ENCODE data around the gene RUNDC1.

Gene RUNDC1

DNA sequence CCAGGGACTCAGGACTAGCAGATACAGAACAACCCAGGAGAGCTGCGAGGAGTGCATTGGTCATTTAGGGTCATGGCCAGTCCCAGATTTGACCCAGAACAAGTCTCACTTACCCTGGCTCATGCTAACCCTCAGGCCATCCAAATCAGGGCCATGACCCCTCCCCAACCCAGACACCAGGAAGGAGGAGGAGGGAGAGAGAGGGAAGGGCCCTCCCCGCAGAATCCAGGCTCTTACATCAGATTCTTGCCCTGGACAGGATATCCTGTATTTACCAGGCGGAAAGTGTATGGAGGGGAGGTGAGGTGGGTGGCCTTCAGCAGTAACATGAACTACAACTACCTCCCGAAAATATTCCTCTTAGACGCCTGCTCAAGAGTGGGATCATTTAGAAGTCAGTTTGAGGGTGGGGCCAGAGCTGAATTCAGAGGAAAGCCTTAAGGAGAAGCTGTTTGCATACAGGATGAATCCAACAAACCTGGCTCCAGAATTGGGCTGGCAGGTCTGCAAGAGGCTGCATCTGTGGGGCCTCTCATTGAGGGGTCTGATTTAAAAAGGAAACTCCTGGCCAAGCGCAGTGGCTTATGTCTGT lies 39.8 kb downstream of the RUNDC1 start:
- DNase-seq, result no peak

DNA sequence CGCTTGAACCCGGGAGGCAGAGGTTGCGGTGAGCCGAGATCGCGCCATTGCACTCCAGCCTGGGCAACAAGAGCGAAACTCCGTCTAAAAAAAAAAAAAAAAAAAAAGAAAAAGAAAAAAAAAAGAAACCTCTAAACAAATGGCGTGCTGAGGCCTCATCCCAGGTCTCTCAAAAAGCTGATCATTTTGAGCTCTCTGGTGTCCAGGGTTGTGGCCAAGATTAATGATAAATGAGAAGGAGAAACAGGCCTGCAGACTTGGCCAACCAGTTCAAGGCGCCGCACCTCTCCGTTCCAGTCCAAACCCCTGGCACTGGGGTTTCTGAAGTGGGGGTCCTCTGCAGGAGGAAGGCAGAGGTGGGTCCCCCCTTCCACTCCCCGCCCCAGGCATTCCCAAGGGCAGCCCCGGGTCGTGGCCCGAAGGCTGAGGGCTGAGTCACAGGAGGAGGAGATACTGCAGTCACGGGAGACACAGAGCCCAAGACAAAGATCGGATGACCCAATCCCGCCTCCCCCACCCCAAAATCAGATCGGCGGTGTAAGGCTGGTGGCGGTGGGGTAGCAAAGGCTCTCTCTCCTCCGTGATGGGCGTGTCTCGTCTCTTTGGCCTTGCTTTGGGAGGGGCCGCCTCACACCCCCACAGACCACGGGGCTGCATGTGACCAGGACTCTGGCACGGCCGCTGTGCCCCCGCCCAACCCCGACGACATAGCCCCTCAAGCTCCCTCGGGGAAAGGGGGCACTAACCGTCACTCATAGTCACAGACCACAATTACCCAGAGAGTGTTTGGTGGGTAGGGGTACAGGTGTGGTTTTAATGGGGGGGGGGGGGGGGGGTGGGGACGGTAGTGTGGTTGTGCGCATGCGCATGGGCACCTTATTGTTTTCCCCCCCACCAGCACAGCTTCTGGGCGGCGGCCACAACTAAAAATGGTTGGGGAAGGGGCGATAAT lies 40.7 kb downstream of the RUNDC1 start:
- peak in 1 of 2 donors; percentile 43 for DNase-seq

DNA sequence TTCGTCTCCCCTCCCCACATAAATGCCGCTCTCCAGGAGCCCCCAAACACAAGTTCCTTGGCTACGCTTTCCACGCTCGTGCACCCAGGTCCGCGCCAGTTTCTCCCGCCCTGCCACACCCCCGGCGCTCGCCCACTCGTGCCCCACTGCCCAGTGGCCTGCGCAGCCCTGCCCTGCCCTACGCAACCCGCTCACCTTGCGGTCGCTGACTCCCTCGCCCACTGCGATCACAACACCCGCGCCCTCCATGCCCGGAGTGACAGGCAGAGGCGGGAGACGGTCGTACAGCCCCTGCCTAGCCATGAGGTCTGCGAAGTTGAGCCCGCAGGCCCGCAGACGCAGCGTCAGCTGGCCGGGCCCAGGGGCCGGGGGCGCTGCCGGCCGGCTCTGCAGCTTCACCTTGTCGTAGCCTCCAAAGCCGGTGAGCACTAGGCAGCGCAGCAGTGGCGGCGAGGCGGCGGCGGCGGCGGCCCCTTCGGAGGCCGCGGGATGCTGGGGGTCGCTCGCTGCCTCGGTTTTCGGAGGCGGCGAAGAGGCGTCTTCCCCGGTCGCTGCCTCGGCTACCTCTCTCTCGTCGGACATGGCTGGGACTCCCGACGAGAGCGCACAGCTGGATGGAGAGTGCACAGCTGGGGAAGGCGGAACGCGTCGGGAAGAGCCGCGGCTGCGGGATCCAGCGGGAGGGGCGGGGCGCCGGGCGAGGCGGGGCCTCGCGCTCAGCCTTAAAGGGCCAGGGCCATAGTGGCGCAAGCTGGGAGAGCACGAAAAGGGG lies 41.6 kb downstream of the RUNDC1 start, which contains the start of gene VAT1:
VAT1 (minus strand) TSS at position 645 of the 772 bp plus-strand sequence; CDS start at position 582, 63 bp downstream.
- peak; percentile 73 to 80 for DNase-seq

DNA sequence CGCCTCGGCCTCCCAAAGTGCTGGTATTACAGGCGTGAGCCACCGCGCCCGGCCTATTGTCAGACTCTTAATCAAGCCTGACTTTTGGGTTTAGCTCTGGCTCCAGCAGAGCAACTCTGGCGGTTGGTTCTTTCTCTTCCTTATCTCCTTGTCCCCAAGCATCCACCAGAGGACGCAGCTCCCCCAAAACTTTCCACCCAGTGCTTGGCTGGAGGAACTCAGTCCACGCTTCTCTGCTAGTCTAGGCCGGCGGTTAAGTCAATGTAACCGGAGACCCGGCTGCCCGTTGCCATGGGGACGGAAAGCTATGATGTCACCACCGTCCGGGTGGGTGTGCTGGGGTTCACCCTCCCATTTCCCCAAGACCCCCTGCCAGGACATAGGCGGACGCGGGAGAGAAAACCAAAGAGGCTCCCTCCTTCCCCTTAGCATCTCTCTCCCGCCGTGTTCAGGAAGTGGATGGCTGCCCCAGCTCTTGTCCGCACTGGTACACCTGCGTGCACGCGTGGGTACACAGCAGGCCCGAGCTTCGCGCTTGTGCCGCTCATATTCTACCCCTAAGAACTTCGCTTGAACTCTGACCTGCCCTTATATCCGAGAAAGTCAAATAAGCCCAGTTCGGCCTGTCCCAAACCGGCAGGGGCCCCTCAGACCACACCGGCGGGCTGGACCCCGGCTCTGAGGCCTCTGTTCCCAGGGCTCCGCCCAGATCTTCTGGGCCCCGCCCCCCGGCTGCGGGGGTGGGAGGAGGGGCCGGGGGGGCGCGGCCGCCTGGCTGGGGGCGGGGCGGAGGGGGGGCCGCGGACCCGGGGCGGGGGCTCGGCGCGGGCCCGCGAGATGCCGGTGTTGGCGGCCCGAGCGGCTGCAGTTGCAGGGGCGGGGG lies 44.3 kb downstream of the RUNDC1 start, which contains the start of gene RND2:
RND2 (plus strand) TSS at position 825 of the 883 bp plus-strand sequence. CDS start 117 bp downstream, outside the sequence.
- peak; percentile 78 to 81 for DNase-seq

DNA sequence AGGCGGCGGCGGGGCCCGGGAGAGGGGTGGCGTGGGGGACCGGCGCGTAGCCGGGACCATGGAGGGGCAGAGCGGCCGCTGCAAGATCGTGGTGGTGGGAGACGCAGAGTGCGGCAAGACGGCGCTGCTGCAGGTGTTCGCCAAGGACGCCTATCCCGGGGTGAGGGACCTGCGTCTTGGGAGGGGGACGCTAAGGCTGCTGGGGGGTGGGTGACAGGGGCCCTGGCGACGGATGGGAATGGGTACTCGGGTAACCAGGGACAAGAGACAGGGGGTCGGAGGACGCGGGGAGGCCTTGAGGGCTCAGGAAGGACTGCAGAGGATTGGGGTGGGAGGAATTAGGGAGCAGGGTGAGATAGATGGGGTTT lies 44.9 kb downstream of the RUNDC1 start:
- DNase-seq, result no peak

DNA sequence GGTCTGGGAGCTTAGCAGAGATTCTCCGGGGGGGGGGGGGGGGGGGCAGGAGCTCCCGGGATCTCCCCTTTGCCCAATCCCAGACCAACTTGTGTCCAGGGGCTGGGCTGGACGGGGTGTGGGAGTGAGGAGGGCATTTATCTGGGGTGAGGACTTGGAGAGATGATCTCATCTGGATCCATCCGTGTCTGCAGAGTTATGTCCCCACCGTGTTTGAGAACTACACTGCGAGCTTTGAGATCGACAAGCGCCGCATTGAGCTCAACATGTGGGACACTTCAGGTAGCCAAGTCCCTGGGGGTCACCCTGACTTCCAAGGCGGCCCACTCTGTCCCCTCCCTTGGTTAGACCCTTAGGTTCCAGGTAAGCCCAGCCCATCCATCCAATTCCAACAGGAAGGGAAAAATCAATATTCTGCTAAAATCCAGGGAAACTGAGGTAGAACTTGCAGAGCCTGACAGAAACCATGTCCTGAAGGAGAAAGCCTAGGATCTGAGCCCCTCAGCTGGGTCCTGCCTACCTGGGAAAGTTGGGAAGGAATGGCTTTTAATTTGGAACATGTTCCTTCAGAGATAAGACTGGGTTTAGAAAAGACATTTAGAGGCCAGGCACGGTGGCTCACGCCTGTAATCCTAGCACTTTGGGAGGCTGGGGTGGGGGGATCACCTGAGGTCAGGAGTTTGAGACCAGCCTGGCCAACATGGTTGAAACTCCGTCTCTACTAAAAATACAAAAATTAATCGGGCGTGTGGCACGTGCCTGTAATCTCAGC lies 45.6 kb downstream of the RUNDC1 start:
- DNase-seq, result no peak

DNA sequence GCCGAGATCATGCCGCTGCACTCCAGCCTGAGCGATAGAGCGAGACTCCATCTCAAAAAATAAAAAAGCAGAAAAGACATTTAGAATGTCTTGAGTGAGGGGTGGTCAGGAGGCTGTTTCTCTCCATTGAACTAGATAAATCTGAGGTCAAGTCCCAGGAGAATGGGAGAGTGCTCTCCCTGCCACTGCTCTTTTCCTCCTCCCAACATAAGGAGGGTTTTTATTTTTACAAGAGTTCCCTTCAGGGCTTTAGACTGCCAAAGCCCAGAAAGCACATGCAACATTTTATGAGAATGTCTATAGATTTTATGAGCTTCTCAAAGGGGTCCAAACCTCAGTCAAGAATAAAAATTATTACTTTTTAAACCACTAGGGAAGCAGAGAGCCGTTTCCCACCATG lies 46.2 kb downstream of the RUNDC1 start:
- DNase-seq, result no peak

DNA sequence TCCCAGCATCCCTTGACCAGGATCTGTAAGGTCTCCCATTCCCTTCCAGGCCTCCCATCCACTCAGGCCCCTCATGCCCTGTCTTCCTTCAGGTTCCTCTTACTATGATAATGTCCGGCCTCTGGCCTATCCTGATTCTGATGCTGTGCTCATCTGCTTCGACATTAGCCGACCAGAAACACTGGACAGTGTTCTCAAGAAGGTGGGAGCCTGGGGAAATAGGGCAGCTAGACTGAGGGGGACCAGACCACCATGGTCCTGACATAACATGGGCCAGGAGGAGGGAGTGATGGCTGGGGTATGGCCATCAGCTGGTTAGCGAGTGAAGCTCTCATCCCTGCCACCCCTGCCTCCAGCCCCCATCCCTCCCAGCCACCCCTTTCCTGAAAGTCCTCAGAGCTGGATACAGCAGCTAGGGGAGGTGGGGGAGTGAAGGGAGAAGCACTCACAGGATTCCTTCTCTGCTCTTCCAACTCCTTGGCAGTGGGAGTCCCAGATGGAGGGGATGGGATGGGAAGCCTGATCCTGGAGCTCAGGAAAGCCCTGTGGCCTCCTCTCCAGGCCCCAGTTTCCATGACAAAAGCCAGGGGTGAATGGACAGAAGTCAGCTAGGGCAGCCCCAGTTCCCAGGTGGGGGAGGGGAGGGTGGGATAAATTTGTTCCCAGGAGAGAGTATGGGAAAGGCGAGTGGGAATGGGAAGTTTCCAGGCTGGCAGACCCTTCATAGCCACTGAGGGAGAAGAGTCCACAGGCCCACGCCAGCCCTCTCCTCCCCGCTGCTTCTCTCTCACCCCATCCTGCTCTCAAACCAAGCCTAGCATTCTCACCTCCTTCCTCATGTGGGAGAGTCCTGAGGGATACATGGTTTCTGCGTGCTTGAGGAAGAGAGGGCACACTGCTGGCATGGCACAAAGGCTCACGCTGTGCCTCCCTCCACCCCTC lies 47.0 kb downstream of the RUNDC1 start:
- DNase-seq, result no peak

DNA sequence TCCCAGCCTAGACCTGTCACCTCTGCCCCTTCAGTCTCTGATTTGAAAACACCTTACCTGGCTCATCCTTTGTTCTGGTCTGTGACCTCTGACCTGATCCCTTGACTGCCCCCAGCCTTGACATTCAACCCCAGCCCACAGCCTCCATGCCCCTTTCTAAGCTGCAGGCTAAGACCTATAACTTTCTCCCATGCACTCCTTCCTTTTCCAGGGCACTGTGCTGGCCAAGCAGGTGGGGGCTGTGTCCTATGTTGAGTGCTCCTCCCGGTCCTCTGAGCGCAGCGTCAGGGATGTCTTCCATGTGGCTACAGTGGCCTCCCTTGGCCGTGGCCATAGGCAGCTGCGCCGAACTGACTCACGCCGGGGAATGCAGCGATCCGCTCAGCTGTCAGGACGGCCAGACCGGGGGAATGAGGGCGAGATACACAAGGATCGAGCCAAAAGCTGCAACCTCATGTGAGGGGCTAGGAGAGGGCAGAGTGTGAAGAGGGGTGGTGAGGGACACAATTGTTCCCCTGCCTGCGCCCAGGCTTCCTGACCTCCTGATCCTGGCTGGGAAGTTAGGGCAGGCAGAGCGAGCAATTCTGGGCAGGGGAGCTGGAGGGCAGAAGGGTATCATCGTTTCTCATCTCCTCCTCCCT lies 48.0 kb downstream of the RUNDC1 start:
- no peak for DNase-seq

DNA sequence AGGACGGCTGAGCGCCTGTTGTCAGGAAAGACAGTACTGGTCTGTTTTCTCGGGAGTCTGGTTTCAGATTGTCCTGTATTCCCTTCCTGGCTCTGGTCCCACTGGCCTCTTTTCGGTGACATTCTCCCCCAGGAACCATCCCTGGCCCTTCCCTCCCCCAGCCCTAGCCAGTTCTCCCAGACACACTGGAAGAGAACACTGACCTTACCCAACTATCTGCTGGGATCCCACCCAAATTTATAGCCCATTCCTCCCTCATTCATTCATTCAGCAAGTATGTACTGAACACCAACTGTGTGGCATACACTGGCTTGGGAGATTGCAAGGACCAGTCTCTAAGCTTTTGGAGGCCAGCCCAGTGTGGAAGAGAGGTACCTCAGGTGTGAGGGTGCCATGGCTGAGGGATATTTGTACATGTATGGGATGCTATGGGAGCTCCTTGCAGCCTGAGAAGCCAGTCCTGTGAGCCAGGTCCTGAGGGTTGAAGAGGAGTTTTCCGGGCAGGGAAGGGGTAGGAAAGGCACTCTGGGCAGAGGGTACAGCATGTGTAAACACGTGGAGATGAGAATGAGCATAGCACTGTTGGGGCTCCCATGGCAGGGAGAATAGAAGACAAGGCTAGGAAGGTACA lies 49.9 kb downstream of the RUNDC1 start:
- no peak for DNase-seq

DNA sequence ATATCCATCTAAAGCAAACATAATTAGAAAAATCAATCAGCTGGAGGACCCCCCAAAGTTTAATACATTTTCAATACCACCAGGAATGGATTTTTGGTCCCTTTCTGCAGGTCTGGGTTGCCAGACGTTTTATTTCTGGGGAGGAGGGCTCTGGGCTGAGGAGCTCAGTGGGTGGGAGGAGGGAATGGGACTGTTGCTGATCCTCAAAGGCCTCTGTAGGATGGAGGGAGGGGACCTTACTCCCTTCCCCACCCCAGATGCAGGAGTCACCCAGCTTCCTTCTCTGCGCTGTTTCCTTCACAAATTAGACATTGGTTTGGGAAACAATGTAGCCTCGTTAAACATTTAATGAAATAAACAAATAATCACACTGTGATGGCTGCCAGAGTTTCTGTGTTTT lies 51.3 kb downstream of the RUNDC1 start:
- no peak for DNase-seq

DNA sequence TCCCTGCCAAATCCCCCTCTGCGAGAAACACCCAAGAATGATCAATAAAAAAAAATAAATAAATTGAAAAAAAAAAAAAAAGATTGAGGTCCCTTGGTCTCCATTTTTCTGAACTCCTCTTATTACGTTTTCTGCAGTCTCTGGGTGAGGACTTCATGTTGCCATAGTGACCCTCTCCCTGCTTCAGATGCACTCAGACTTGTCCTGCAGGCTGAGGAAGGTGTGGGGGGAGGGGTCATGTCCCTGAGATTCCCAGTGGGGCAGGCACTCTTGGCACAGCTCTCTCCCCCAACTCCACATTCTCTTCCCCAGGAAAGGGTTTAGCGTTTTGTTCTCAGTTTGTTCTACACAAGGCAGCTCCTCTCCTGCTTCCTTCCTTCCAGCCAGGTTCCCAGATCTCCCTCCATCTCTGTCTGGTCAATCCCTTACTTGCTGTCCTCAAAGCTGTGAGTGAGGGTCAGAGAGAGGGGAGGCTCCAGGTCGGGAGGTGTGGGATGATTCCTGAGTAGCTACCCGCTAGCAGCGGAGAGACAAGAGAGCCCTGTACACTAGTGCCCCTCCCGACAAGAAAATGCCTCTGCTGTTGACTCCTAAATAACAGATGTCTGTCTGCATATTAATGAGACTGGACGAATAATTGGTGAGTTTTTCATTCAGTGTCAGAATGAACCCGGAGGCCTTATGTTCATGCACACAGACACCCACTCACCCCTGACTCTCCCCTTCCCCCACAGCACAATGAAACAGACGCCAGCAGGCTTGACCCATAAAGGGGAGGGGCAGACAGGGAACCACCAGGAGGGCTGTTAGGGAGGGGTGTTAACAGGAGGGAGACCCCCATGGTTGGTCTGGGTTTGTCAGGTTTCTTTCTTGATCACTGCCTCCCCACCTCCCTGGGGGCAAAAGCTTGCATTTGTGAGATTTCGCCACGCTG lies 53.9 kb downstream of the RUNDC1 start:
- DNase-seq, result no peak

DNA sequence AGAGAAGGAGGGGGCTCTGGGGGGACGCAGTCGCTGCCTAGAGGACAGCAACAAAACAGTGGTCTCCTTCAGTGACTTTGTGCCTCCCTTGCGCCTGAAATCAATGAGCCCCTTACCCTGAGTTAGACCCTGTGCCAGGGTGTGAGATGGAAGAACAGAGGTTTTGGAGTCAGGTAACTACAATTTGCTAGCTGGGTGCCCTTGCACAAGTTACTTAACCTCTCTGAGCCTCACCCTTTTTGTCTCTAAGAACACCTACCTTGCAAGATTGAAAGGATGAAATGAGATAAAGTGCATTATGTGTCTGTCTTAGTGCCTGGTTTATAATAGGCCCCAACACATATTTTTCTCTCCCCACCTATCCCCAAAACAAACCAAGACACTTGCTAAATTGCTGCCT lies 54.5 kb downstream of the RUNDC1 start:
- DNase-seq, result no peak

DNA sequence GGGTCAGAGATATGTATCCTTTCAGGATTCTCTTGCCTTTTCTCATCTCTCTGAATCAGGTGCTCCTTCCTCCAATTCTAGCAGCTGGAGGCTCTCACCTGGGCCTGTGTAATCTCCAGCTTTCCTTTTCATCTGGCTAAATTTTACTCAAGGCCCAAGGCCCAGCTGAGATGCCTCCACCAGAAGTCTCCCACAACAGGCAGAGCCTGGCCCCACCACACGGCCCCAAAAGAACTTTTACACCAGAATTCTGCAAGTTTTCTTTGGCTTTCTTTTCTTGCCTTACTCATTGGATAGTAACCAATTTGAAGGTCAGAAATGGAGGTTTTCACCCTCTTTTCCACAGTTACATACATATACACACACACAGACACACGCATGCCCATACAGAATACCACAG lies 59.3 kb downstream of the RUNDC1 start:
- DNase-seq, result no peak

DNA sequence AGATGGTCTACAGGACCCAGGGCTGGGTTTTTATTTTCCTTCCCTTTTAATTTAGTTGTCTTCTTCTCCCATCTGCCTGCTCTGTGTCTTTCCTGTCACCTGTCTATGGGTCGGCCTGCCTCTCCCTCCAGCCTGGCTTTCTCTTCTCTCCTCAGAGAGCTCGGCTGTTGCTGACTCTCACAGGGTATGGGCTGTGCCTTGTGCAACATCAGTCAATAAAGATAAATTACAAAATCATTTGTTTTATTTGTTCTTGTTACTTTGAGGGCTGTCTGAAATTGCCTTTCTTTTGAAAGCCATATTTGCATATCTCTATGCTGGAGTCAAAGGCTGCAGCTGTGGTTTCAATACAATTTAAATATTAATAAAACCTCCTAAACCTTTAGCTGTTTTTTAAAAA lies 60.3 kb downstream of the RUNDC1 start:
- DNase-seq, result no peak

DNA sequence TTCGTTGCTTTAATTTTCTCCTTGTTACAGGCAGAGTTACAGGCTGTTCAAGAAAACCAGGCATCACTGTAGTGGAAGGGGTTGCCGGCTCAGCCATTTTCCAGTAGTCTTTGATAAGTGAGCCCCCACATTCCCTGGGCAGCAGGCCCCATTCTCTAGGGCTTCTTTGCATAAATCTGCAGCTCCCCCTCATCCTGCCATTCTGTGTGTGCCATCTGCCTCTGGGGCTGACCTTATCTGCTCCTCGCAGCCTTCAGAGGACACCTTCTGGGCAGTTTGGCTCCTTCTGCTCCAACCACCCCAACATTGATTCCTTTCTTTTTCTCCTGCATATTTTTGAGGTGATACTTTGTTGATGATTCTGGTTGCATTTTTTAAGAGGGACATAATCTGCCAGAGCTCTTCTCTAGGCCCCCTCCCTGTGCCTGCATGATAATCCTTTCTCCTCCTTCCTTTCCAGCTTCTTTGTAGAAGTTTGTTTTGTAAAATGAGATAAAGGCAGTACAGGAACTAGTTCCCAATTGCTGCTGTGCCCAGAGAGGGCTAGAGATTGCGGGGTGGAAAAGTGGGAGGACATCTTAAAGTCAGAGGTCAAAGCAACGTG lies 61.8 kb downstream of the RUNDC1 start:
- no peak for DNase-seq

Data from stimulated activated CD4-positive, alpha-beta T cell treated with anti-CD3 and anti-CD28 coated beads, Interleukin-2, amount 100 ng/mL, for 24 hours (primary cell).